Measurements from ENCODE around the gene DDA1.
A peak's percentile ranks its signal among the peaks of the same experiment; 100 is the strongest.

The DDA1 gene

DNA sequence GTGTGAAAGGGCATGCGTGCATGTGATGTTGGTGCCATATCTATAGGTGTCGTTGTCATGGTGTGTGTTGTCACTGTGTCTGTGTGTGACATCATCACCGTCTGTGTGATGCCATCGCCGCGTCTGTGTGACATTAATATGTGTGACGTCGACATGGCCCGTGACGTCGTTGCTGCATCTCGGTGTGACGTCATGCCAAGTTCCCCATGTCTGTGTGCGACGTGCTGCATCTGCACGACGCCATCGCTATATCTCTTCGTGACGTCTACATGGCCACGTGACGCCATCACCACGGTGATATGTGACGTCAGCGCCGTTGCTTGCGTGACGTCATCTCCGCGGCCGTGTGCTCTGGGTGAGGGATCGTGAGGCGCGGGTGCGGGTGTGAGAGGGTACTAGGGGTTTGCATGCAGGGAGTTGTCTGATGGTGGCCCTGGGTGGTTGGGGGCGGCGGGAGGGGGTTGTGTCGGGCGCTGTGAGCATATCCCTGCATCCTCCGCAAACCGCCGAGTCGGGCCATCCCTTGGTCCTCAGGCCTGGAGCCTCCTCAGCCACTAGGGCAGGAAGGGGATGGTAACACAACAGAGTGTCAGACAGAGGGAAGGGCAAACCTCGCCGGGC, 42.6 kb downstream of the DDA1 start:
- TF ChIP-seq SIN3A (IDR thresholded peaks at IDR 0.05; ENCODE audit: borderline replicate concordance, insufficient read depth, low read length) (no peak), FOXP2 (optimal IDR thresholded peaks at IDR 0.05; ENCODE audit: borderline replicate concordance, extremely low read depth, extremely low read length, insufficient read depth) (peak; percentile 45)

DNA sequence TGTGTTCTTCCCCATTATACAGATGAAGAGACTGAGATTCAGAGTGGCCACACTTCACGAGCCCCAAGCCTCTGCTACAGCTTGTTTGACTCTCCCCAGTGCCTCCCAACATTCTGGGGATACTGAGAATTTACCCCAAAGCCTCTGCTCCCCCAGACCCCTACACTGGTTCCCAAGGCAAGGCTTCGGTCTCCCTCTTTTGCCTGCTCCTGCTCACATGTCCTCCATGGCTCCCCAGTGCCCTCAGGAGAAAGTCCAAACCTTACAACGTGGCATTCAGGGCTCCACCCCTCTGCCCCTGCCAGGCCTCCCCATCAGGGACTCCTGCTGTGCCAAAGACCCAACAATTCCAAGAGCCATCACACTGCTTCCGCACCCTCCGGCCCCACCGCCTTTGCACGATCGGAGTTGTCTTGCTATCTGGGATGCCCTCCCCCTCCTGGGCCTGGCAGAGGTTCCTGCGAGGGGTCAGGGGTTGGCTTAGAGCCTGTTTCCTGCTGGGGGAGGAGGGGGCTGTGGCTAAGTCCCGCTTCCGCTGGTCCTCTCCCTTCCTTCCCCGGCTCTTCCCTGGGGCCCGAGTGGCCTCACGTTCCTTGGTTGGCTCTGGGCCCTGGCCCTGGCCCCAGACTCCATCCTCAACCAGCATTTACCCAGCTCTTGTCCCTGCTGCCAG, 43.4 kb downstream of the DDA1 start:
- no peak for TF ChIP-seq SIN3A (IDR thresholded peaks at IDR 0.05; ENCODE audit: borderline replicate concordance, insufficient read depth, low read length)
- TF ChIP-seq FOXP2 (optimal IDR thresholded peaks at IDR 0.05; ENCODE audit: borderline replicate concordance, extremely low read depth, extremely low read length, insufficient read depth) = no peak
- TF ChIP-seq POLR2AphosphoS5 (IDR thresholded peaks at IDR 0.05; ENCODE audit: low read depth, low read length) = no peak
- no peak for TF ChIP-seq TAF1 (IDR thresholded peaks at IDR 0.05; ENCODE audit: borderline replicate concordance, insufficient read depth, low read length)
- TF ChIP-seq, protein P1, sequence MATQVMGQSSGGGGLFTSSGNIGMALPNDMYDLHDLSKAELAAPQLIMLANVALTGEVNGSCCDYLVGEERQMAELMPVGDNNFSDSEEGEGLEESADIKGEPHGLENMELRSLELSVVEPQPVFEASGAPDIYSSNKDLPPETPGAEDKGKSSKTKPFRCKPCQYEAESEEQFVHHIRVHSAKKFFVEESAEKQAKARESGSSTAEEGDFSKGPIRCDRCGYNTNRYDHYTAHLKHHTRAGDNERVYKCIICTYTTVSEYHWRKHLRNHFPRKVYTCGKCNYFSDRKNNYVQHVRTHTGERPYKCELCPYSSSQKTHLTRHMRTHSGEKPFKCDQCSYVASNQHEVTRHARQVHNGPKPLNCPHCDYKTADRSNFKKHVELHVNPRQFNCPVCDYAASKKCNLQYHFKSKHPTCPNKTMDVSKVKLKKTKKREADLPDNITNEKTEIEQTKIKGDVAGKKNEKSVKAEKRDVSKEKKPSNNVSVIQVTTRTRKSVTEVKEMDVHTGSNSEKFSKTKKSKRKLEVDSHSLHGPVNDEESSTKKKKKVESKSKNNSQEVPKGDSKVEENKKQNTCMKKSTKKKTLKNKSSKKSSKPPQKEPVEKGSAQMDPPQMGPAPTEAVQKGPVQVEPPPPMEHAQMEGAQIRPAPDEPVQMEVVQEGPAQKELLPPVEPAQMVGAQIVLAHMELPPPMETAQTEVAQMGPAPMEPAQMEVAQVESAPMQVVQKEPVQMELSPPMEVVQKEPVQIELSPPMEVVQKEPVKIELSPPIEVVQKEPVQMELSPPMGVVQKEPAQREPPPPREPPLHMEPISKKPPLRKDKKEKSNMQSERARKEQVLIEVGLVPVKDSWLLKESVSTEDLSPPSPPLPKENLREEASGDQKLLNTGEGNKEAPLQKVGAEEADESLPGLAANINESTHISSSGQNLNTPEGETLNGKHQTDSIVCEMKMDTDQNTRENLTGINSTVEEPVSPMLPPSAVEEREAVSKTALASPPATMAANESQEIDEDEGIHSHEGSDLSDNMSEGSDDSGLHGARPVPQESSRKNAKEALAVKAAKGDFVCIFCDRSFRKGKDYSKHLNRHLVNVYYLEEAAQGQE (IDR thresholded peaks at IDR 0.05; ENCODE audit: insufficient read depth in 1 of 2, low read depth in 2 of 2, low read length in 2 of 2) = peak in 1 of 2 experiments; percentile 57; a peak in 1 of 4 replicates

DNA sequence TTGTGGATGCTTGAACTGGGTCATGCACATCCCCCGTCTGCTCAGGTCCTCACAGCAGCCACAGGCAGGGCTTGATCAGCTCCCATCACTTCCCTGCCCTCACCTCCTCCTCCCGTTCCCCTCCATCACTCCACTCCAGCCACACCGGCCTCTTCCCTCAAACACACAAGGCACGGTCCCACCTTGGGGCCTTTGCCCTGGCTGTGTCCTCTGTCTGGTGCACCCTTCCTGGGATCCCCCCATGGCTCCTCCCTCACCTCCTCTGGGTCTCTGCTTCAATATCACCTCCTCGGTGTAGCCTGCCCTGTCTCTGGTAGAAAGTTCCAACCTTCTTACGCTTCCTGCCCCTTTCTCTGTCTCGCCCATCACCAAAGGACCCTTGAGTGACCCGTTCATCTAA, 44.0 kb downstream of the DDA1 start:
- no peak for TF ChIP-seq FOXP2 (optimal IDR thresholded peaks at IDR 0.05; ENCODE audit: borderline replicate concordance, extremely low read depth, extremely low read length, insufficient read depth)
- TF ChIP-seq, protein P1 (IDR thresholded peaks at IDR 0.05; ENCODE audit: insufficient read depth in 1 of 2, low read depth in 2 of 2, low read length in 2 of 2) = no peak
- no peak for TF ChIP-seq POLR2AphosphoS5 (IDR thresholded peaks at IDR 0.05; ENCODE audit: low read depth, low read length)
- no peak for TF ChIP-seq TAF1 (IDR thresholded peaks at IDR 0.05; ENCODE audit: borderline replicate concordance, insufficient read depth, low read length)
- TF ChIP-seq SIN3A (IDR thresholded peaks at IDR 0.05; ENCODE audit: borderline replicate concordance, insufficient read depth, low read length) = no peak

DNA sequence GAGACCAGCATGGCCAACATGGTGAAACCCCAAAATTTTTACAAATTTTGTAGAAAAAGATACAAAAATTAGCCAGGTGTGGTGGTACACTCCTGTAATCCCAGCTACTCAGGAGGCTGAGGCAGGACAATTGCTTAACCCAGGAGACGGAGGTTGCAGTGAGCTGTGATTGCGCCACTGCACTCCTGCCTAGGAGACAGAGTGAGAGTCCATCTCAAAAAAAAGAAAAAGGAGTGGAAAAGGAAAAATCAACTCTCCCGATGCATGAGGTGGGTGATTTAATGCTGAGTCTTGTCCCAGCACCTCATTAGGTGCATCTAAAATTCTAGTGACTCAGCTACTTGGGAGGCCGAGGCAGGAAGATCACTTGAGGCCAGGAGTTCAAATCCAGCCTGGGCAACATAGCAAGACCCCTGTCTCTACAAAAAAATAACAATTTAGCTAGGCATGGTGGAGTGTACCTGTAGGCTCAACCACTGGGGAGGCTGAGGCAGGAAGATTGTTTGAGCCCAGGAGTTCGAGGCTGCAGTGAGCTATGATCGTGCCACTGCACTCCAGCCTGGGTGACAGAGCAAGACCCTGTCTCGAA, 47.8 kb downstream of the DDA1 start:
- TF ChIP-seq FOXP2 (optimal IDR thresholded peaks at IDR 0.05; ENCODE audit: borderline replicate concordance, extremely low read depth, extremely low read length, insufficient read depth) = no peak
- no peak for TF ChIP-seq POLR2AphosphoS5 (IDR thresholded peaks at IDR 0.05; ENCODE audit: low read depth, low read length)
- TF ChIP-seq SIN3A (IDR thresholded peaks at IDR 0.05; ENCODE audit: borderline replicate concordance, insufficient read depth, low read length) = no peak

DNA sequence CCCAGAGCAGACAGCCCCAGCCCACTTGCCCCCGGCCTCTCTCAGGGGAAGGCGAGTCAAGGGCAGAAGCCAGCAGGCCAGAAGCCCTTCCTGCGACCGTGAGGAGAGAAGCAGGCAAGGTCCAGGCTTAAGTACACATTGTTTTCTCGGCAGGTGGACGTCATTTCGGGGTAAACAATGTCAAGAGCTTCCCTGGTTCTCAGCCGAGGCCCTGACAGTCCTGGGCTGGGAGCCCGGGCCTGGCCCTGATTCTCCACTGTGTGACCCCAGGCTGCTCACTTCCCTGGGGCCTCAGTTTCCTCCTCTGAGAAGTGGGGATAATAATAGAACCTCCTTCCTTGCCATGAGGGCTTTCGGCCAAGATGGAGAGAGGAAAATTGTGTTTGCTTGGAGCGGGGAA, 48.4 kb downstream of the DDA1 start:
- TF ChIP-seq SIN3A (IDR thresholded peaks at IDR 0.05; ENCODE audit: borderline replicate concordance, insufficient read depth, low read length) (no peak), TAF1 (IDR thresholded peaks at IDR 0.05; ENCODE audit: borderline replicate concordance, insufficient read depth, low read length) (no peak), POLR2AphosphoS5 (IDR thresholded peaks at IDR 0.05; ENCODE audit: low read depth, low read length) (no peak), FOXP2 (optimal IDR thresholded peaks at IDR 0.05; ENCODE audit: borderline replicate concordance, extremely low read depth, extremely low read length, insufficient read depth) (no peak)
- TF ChIP-seq, protein P1 (IDR thresholded peaks at IDR 0.05; ENCODE audit: insufficient read depth in 1 of 2, low read depth in 2 of 2, low read length in 2 of 2) = no peak

DNA sequence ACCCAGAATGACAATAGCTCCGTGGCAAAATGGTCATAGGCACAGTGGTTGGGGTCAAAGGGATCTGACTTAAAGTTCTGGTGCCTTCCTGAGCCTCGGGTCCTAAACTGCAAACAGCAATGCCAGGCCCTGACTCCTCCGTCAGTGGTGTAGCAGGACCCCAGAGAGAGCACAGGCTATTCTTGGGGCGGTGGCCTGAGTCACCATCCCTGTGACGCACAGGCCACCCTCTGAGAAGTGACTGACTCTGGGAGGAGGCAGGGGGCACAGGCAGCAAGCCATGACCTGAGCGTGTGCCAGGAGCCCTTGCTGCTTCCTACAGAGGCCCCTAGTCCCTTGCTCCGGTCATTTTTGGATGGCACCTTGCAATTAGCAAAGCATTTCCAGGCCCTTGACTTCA, 49.0 kb downstream of the DDA1 start:
- TF ChIP-seq, protein P1 (IDR thresholded peaks at IDR 0.05; ENCODE audit: insufficient read depth in 1 of 2, low read depth in 2 of 2, low read length in 2 of 2) = no peak
- no peak for TF ChIP-seq SIN3A (IDR thresholded peaks at IDR 0.05; ENCODE audit: borderline replicate concordance, insufficient read depth, low read length)
- TF ChIP-seq TAF1 (IDR thresholded peaks at IDR 0.05; ENCODE audit: borderline replicate concordance, insufficient read depth, low read length) = no peak
- TF ChIP-seq FOXP2 (optimal IDR thresholded peaks at IDR 0.05; ENCODE audit: borderline replicate concordance, extremely low read depth, extremely low read length, insufficient read depth) = no peak
- no peak for TF ChIP-seq POLR2AphosphoS5 (IDR thresholded peaks at IDR 0.05; ENCODE audit: low read depth, low read length)

Measured in PFSK-1 (cell line).